H1 (cell line): ENCODE data around the gene ADAMTS16. TPM values are rescaled to one million over a fixed set of nuclear protein-coding genes. Genes with fewer than 3 reads are reported as not detected.
A peak's percentile ranks its signal among the peaks of the same experiment; 100 is the strongest.

Source experiments
- CTCF ChIA-PET: fragments of 300-600 bp; sonication (Branson Sonifier 250); formaldehyde crosslinking; loops from one replicate; lab custom pipeline; 2021; ENCODE audit not compliant: partially characterized antibody; lab: Charles Lee
- POLR2A ChIA-PET: fragments of 300-600 bp; sonication (Branson Sonifier 250); formaldehyde crosslinking; loops from one replicate; lab custom pipeline; 2021; ENCODE audit warnings: inconsistent platforms; ENCODE audit not compliant: partially characterized antibody; lab: Charles Lee
- DNase-seq, 2 experiments: peaks; one replicate each; pipeline versions ENCODE4 v3.0.0 to v3.0.0-alpha.2; 2010 to 2022; ENCODE audit warnings: low spot score in 2 of 2, low read depth in 1 of 2, mixed read lengths in 1 of 2
- FAIRE-seq: peaks from 2 replicates; lab custom pipeline; 2011; peaks lifted over from hg19 to GRCh38; lab: Jason Lieb, UNC
- H2AFZ ChIP-seq: 2 replicates; pipeline ENCODE4 v1.8.1; 2012; ENCODE audit warnings: low read length, inconsistent platforms
- H2AK5ac ChIP-seq: 2 replicates; pipeline ENCODE4 v1.6.1; 2013; ENCODE audit warnings: low read depth, low read length
- H2BK120ac ChIP-seq: replicated peaks from 2 replicates; pipeline ENCODE3; 2013; ENCODE audit warnings: low read depth, low read length, inconsistent platforms
- H2BK12ac ChIP-seq: 2 replicates; pipeline ENCODE4 v1.6.1; 2013; ENCODE audit warnings: low read depth, low read length
- H2BK15ac ChIP-seq: 2 replicates; pipeline ENCODE4 v1.6.1; 2013; ENCODE audit warnings: low read length
- H2BK20ac ChIP-seq: 2 replicates; pipeline ENCODE4 v1.6.1; 2013; ENCODE audit warnings: low read length
- H2BK5ac ChIP-seq: 2 replicates; pipeline ENCODE4 v1.6.1; 2013; ENCODE audit warnings: low read depth, low read length
- H3K14ac ChIP-seq: 2 replicates; pipeline ENCODE4 v1.6.1; 2013; ENCODE audit warnings: inconsistent platforms; ENCODE audit not compliant: insufficient read length
- H3K18ac ChIP-seq: 2 replicates; pipeline ENCODE4 v1.6.1; 2013; ENCODE audit warnings: low read length; ENCODE audit errors: extremely low read depth
- H3K23ac ChIP-seq: 2 replicates; pipeline ENCODE4 v1.6.1; 2013; ENCODE audit warnings: inconsistent platforms; ENCODE audit not compliant: insufficient read length
- H3K23me2 ChIP-seq: 2 replicates; pipeline ENCODE4 v1.6.1; 2013; ENCODE audit warnings: low read depth, low read length
- H3K27ac ChIP-seq: 2 replicates; pipeline ENCODE4 v1.6.1; 2011; ENCODE audit warnings: low read depth, low read length, inconsistent platforms
- H3K27me3 ChIP-seq, 4 experiments: replicated peaks in 1 of 4; 1 replicate in 1 of 4; 2 replicates in 3 of 4; pipeline versions ENCODE4 v1.6.1 to v1.8.1; 2011 to 2013; ENCODE audit warnings: low read length in 3 of 4, mild to moderate bottlenecking in 3 of 4, inconsistent platforms in 2 of 4, mixed read lengths in 2 of 4, moderate library complexity in 1 of 4; ENCODE audit not compliant: control insufficient read depth in 3 of 4, insufficient read depth in 3 of 4; ENCODE audit errors: extremely low read depth in 1 of 4
- H3K36me3 ChIP-seq, 4 experiments: 2 replicates each; pipeline versions ENCODE4 v1.6.1 to v1.8.1; 2011 to 2013; ENCODE audit warnings: mild to moderate bottlenecking in 4 of 4, low read length in 3 of 4, moderate library complexity in 2 of 4, control low read depth in 1 of 4, inconsistent platforms in 1 of 4; ENCODE audit not compliant: insufficient read depth in 4 of 4, control insufficient read depth in 2 of 4
- H3K4ac ChIP-seq: replicated peaks from 2 replicates; pipeline ENCODE3; 2013; ENCODE audit warnings: low read length, low read depth, mixed read lengths, inconsistent platforms; ENCODE audit not compliant: insufficient read length
- H3K4me1 ChIP-seq, 4 experiments: replicated peaks in 1 of 4; 1 replicate in 1 of 4; 2 replicates in 3 of 4; pipeline versions ENCODE4 v1.6.1 to v1.8.1; 2011 to 2013; ENCODE audit warnings: low read length in 3 of 4, inconsistent platforms in 2 of 4, mixed read lengths in 1 of 4; ENCODE audit not compliant: insufficient read depth in 4 of 4, control insufficient read depth in 3 of 4
- H3K4me2 ChIP-seq, 2 experiments: 2 replicates each; pipeline versions ENCODE4 v1.6.1 to v1.8.1; 2011 to 2013; ENCODE audit warnings: low read depth in 2 of 2, low read length in 2 of 2, control low read depth in 1 of 2, inconsistent platforms in 1 of 2, mild to moderate bottlenecking in 1 of 2; ENCODE audit not compliant: insufficient read depth in 1 of 2
- H3K4me3 ChIP-seq, 4 experiments: fragments of 200-600, 300-600 bp in 1 of 4; sonication (generic), shearing (Covaris generic), sonication (Bioruptor Twin) in 1 of 4; 2 replicates each; pipeline versions ENCODE4 v1.5.1 to v1.8.1; 2011 to 2016; ENCODE audit warnings: low read length in 4 of 4, low read depth in 3 of 4, control low read depth in 2 of 4, inconsistent platforms in 2 of 4, mild to moderate bottlenecking in 2 of 4, mixed read lengths in 1 of 4, moderate library complexity in 1 of 4; ENCODE audit not compliant: insufficient read depth in 2 of 4; ENCODE audit errors: extremely low read depth in 1 of 4
- H3K56ac ChIP-seq: replicated peaks from 2 replicates; pipeline ENCODE3; 2013; ENCODE audit warnings: low read depth, mild to moderate bottlenecking, mixed read lengths, low read length, inconsistent platforms; ENCODE audit not compliant: insufficient read length
- H3K79me1 ChIP-seq: 2 replicates; pipeline ENCODE4 v1.6.1; 2013; ENCODE audit warnings: low read depth, low read length, control low read depth
- H3K79me2 ChIP-seq, 2 experiments: 2 replicates each; pipeline versions ENCODE4 v1.6.1 to v1.8.1; 2012 to 2013; ENCODE audit warnings: low read length in 2 of 2, mild to moderate bottlenecking in 2 of 2, inconsistent platforms in 1 of 2; ENCODE audit not compliant: insufficient read depth in 2 of 2, control insufficient read depth in 1 of 2
- H3K9ac ChIP-seq, 4 experiments: replicated peaks in 1 of 4; 1 replicate in 1 of 4; 2 replicates in 3 of 4; pipeline versions ENCODE4 v1.6.1 to v1.8.1; 2011 to 2013; ENCODE audit warnings: low read depth in 3 of 4, low read length in 3 of 4, control low read depth in 2 of 4, mild to moderate bottlenecking in 2 of 4, moderate library complexity in 2 of 4, inconsistent platforms in 1 of 4; ENCODE audit errors: extremely low read depth in 1 of 4
- H3K9me3 ChIP-seq, 2 experiments: 2 replicates each; pipeline versions ENCODE4 v1.6.1 to v1.8.1; 2012 to 2013; ENCODE audit warnings: mild to moderate bottlenecking in 2 of 2, moderate library complexity in 2 of 2, control low read depth in 1 of 2, inconsistent platforms in 1 of 2, low read depth in 1 of 2, low read length in 1 of 2, mixed read lengths in 1 of 2; ENCODE audit not compliant: insufficient read depth in 2 of 2
- H4K20me1 ChIP-seq, 2 experiments: replicated peaks in 1 of 2; 2 replicates each; pipeline versions ENCODE3 to v1.8.1; 2011 to 2013; ENCODE audit warnings: inconsistent platforms in 2 of 2, low read length in 2 of 2, mild to moderate bottlenecking in 1 of 2; ENCODE audit not compliant: insufficient read depth in 2 of 2, control insufficient read depth in 1 of 2
- H4K5ac ChIP-seq: 2 replicates; pipeline ENCODE4 v1.6.1; 2013; ENCODE audit warnings: low read length, low read depth, mixed read lengths, inconsistent platforms; ENCODE audit not compliant: insufficient read length
- H4K8ac ChIP-seq: 2 replicates; pipeline ENCODE4 v1.8.0; 2013; ENCODE audit warnings: mild to moderate bottlenecking, moderate library complexity, low read length, inconsistent platforms; ENCODE audit not compliant: insufficient read depth; ENCODE audit errors: extremely low read depth
- H4K91ac ChIP-seq: replicated peaks from 2 replicates; pipeline ENCODE3; 2013; ENCODE audit warnings: low read length, mixed read lengths, inconsistent platforms; ENCODE audit not compliant: insufficient read length
- ATF2 ChIP-seq: IDR thresholded peaks from 2 replicates; pipeline ENCODE4 v1.6.1; 2012; ENCODE audit warnings: low read length, inconsistent platforms
- BRCA1 ChIP-seq: IDR thresholded peaks from 2 replicates; pipeline ENCODE4 v1.6.1; 2012; ENCODE audit warnings: low read depth, low read length, improper control_type of control experiment
- CHD1 ChIP-seq: IDR thresholded peaks from 2 replicates; pipeline ENCODE4 v1.6.1; 2012; ENCODE audit warnings: low read depth, low read length, improper control_type of control experiment
- GABPA ChIP-seq: IDR thresholded peaks from 2 replicates; pipeline ENCODE4 v1.6.1; 2011; ENCODE audit warnings: mild to moderate bottlenecking, low read length, moderate library complexity, borderline replicate concordance; ENCODE audit not compliant: insufficient read depth
- GTF2F1 ChIP-seq: IDR thresholded peaks from 2 replicates; pipeline ENCODE4 v1.6.1; 2012; ENCODE audit warnings: low read depth, low read length, improper control_type of control experiment, borderline replicate concordance
- KDM1A ChIP-seq: fragments of 200-600, 300-600 bp; sonication (generic); IDR thresholded peaks from 2 replicates; pipeline ENCODE4 v1.7.1; 2016; ENCODE audit warnings: mild to moderate bottlenecking, low read length, borderline replicate concordance
- RFX5 ChIP-seq: IDR thresholded peaks from 2 replicates; pipeline ENCODE4 v1.6.1; 2011; ENCODE audit warnings: low read depth, low read length, improper control_type of control experiment, borderline replicate concordance
- SRF ChIP-seq: IDR thresholded peaks from 2 replicates; pipeline ENCODE4 v1.6.1; 2011; ENCODE audit warnings: mild to moderate bottlenecking, low read depth, low read length, moderate library complexity
- TAF1 ChIP-seq: IDR thresholded peaks from 2 replicates; pipeline ENCODE4 v1.6.1; 2011; ENCODE audit warnings: mild to moderate bottlenecking, low read depth, low read length
- ZNF274 ChIP-seq: IDR thresholded peaks from 2 replicates; pipeline ENCODE4 v1.7.0; 2012; ENCODE audit warnings: low read length, borderline replicate concordance; ENCODE audit errors: extremely low read depth
- WGBS, 2 experiments: shearing (Covaris generic) in 1 of 2; methylation state at CpG; one replicate each; pipeline versions ENCODE4 v1.1.6 to v1.1.7; 2013 to 2015; ENCODE audit warnings: low lambda C conversion rate in 2 of 2, mixed read lengths in 2 of 2, inconsistent platforms in 1 of 2, low coverage in 1 of 2, missing lambda C conversion rate in 1 of 2; ENCODE audit not compliant: insufficient replicate concordance in 2 of 2, insufficient coverage in 1 of 2, insufficient read length in 1 of 2; ENCODE audit errors: extremely low coverage in 1 of 2, missing lambda C conversion rate in 1 of 2; 5-methylcytosine and 5-hydroxymethylcytosine counted together
- polyA plus RNA-seq, 7 experiments: library from polyadenylated mRNA; depleted of rRNA in 3 of 7; stranded (reverse) in 5 of 7; unstranded in 2 of 7; fragments of >200 nt in 5 of 7; fragments of 200-250 nt in 2 of 7; gene quantifications; 1 replicate in 5 of 7; 2 replicates in 1 of 7; 4 replicates in 1 of 7; pipeline versions ENCODE4 v1.2.1 to v1.2.3, GENCODE V29; 2011 to 2013; ENCODE audit warnings: missing spikeins in 2 of 7, mixed read lengths in 2 of 7
- total RNA-seq: library from RNA; stranded (reverse); fragmentation: NEBNext Ultra II Directional; extraction: Animal tissue kit (Norgen Biotek cat#: 25700); gene quantifications from 2 replicates; pipeline ENCODE4 v1.2.1, GENCODE V29; 2021

Gene ADAMTS16
- total and polyA plus RNA-seq, 2 of the 8 experiments (the other 6 are each of a cell fraction or from before 2014, with no cell fraction given), result 3.7 to 16.0 TPM

- Histone ChIP-seq H3K4me3 (no peak overlapping the region), H3K4ac (no peak overlapping the region), H2BK20ac (no peak overlapping the region), H3K27me3 (peaks cover 0 to 18% (median 7%) of the 10 kb centered on the region in 4 experiments; a peak in 5 of 7 replicates), H4K8ac (no peak overlapping the region), H4K20me1 (peaks cover 0 to 2% of the 10 kb centered on the region in 2 experiments), H4K5ac (no peak overlapping the region), H3K23me2 (peaks cover 14% of the 10 kb centered on the region; the same call in 1 of the 2 replicates), H3K9ac (no peak overlapping the region), H3K36me3 (no peaks in the 10 kb centered on the region), H3K79me1 (peaks cover 2% of the 10 kb centered on the region), H2BK12ac (no peak overlapping the region), H2BK5ac (no peak overlapping the region), H3K4me2 (peak overlapping the region in 1 of 2 experiments; percentile 17; a peak in 1 of 4 replicates), H3K23ac (no peak overlapping the region), H2BK15ac (no peak overlapping the region), H3K79me2 (peaks cover 0 to 3% of the 10 kb centered on the region in 2 experiments; a peak in 1 of 4 replicates), H3K4me1 (peaks cover under 1 to 12% (median 5%) of the 10 kb centered on the region in 4 experiments; a peak in 6 of 7 replicates), H3K14ac (no peak overlapping the region), H3K56ac (no peak overlapping the region), H2BK120ac (no peak overlapping the region), H2AFZ (no peak overlapping the region), H3K18ac (no peak overlapping the region), H3K9me3 (peaks cover 7 to 8% of the 10 kb centered on the region in 2 experiments), H3K27ac (no peak overlapping the region), H4K91ac (no peak overlapping the region), H2AK5ac (no peak overlapping the region; the same call in 1 of the 2 replicates)
- no peak for FAIRE-seq
- POLR2A ChIA-PET, result interaction anchor here (1.1 to 1.2 kb wide), 2 partner anchors 282 to 286 kb away, joined by 3 read pairs; no protein-coding TSS in a partner anchor
- WGBS, 2 experiments, result 70% methylated on average over 8 of the region's 8 CpGs; no CpG with 5 or more reads in 1 of the 2 experiments
- no peak for DNase-seq
- CTCF ChIA-PET, result interaction anchor here (4.6 kb wide), 1 partner anchor 282 kb away, joined by 19 read pairs; no protein-coding TSS in a partner anchor
- no peak for TF ChIP-seq GTF2F1
- no peak for TF ChIP-seq KDM1A
- TF ChIP-seq CHD1, result no peak
- TF ChIP-seq GABPA, result no peak
- no peak for TF ChIP-seq RFX5
- TF ChIP-seq ATF2, result no peak
- TF ChIP-seq ZNF274, result no peak
- TF ChIP-seq SRF, result no peak
- TF ChIP-seq BRCA1, result no peak
- TF ChIP-seq TAF1, result no peak
Observed at GRCh38 chr5:5135957-5136676, 4.0 kb upstream of the ADAMTS16 start.
